Hindlimb muscle (tissue), 1 donor: ENCODE data around the gene MAEL. TPM values are rescaled to one million over a fixed set of nuclear protein-coding genes. Genes with fewer than 3 reads are reported as not detected.

Experiments used
- DNase-seq: peaks from one replicate; pipeline ENCODE4 v3.0.0-alpha.2; 2013
- polyA plus RNA-seq: library from polyadenylated mRNA; unstranded; fragments of 120-200 nt; gene quantifications from one replicate; pipeline ENCODE4 v1.2.1, GENCODE V29; 2013; ENCODE audit not compliant: insufficient read length

The MAEL gene
- polyA plus RNA-seq = 0.99 TPM

DNA sequence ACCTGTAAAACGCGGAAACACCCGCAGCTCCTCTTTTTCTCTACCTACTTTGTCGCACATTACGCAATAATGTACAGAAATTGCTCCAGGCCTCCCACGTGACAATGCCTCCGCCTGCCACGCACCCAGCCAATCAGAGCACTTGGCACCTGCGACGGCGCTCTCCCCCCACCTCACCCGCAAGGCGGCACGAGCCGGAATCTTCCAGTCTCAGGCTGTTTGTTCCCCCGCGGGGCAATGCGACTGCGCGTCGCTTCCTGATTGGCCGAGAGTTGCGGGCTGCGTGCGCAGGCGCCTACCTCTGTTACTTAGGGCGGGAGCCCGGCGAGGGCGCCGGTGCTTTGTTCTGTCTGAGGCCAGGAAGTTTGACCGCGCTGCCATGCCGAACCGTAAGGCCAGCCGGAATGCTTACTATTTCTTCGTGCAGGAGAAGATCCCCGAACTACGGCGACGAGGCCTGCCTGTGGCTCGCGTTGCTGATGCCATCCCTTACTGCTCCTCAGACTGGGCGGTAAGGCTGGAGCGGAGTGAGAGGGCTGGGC, at the start of gene MAEL:
Gene MAEL, plus strand, starts transcription at position 307 of the 542 bp plus-strand sequence. Its CDS starts 73 bp downstream, at position 380.
- DNase-seq = no peak

DNA sequence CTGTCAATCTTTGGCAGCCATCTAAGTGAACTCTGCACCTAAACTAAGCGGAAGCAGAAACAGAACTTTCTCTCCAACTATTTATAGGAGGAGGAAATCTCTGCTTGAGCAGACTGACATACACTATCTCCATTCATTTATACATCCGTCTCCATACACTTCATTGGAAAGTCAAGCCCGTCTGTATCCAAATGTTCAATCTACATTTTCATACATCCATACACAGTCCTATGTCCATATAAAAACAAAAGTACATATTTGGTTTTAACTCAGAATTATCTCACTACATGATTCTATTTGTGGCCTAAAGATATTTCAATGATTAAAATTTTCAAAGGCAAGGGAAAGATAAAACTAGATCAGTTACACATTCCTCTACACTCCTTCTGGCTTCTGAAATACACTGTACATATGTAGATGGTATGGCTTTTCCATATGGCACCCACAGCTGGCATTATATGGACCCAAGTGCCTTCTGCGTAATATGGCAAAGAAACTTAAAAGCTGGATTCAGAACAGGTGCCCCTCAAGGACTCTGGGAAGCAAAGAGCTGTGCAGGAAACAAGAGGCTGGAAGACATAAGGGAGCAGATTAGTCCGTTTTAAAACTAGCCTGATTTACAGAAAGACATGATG, 49.2 kb upstream of the MAEL start:
- no peak for DNase-seq

DNA sequence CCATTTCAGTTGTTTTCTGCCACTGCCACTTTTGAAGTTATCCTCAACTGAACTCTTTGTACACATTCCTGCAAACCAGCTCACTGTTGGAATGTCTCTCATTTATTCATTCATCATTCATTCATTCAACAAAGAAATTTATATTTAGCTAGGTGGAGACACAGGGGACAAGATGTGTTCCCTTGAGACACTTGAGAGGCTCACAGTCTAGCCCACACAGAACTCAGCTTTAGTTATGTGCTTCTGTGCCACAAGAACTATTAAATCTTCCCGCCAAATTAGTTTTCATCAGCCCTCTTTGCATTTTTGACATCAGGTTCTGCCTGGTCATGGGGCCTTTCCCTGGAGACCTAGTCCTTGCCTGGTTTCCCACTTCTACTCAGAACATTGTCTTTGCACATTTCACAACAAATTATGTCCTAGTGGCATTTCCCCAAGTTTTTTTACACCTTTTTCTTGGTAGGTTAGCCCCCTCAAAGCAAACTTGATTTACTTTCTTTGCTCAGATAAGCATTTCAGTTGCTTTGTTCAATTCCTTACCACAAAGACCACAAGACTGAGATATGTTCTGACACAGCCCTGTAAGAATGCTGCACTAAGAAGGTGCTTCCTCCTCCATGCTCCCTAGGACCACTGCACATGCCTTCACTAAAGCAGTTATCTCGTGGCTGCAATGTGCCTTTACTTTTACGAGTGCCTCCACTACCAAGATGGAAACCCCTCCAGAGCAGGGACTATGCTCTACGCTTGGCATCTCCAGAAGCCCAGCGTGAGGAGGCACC, 44.7 kb upstream of the MAEL start:
- DNase-seq = no peak

DNA sequence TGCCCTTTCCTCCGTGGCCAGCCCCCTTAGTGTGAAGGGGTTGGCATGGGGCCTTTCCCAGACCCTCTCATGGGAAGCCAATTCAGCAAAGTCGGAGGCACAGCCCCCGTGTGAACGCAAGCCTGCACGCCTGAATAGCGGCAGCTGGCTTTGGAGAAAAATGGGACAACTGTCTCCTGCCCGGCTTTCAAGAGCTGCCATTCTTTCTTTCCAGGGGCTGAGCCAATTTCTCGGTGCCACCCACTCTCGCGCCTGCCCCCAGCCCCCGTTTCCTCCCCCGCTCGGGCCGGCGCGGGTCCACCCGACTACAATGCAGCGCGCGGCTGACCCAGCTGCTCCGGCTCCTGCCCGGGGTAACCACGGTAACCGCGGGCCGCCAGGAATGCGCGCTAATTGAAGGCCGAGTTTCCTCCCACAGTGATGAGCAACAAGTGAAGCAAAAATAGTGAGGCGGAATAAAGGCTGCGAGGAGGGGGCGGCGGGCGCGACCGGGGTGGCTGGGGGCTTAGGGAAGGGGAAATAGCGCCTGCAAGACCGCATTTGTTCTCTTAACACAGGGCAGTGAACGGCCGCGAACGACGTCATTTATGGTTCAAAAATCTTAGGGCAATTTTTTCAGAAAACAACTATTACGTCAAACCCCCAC, 41.6 kb upstream of the MAEL start:
- DNase-seq = peak; percentile 48

DNA sequence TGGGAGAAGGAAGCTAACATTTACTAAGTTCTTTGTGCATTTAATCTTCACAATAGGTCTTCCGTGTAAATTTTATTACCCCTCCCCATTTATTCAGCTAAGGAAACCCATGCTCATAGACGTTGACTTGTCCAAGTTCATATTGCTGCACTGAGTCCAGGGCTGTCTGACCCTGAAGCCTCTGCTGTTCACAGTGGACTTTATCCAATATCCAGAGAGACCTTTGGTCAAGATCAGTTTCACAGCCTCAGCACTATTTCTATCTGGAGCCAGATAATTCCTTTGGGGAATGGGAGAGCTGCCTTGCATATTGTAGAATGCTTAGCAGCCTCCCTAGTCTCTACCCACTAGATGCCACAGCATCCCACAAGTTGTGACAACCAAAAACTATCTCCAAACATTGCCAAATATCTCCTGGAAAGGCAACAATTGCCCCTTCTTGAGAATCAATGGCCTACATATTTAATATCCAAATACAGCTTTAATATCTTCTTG, 40.2 kb upstream of the MAEL start:
- DNase-seq = no peak

DNA sequence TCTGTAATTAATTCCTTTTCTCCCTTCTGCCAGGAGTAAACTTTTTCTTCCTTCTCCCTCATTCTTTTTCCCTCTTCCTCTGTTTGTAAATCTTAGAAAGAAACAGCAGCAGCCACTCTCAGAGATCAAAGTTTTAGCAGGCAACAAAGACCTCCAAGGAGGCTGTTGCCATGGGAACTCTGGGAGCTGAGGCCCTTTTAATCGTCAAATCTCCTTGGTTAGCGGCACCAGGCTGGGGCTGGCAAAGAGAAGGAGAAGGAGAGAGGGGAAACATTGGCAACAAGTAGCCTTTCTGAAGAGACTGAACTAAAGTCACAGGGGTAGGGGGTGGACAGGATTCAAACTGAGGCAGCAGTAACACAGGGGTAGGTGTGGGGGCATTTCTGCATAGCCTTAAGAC, 38.9 kb upstream of the MAEL start:
- no peak for DNase-seq

DNA sequence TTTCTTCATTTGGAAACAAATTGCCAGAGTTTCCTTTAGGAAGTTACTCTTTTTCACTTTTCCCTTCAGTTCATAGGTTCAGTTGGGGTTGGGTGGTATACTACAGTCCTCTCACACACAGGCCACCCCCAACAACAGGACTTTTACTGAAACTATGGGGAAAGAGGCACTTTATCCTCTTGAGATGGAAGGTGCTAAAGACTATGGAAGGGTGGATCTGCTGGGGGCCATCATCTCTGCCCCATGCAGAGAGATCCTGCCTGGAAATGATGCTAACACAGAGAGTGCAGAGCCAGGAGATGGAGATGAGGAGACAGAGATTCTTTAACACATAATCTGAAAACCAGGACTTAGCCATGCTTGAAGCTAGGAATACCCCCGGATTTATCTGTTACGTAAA, 38.0 kb upstream of the MAEL start:
- DNase-seq = no peak

DNA sequence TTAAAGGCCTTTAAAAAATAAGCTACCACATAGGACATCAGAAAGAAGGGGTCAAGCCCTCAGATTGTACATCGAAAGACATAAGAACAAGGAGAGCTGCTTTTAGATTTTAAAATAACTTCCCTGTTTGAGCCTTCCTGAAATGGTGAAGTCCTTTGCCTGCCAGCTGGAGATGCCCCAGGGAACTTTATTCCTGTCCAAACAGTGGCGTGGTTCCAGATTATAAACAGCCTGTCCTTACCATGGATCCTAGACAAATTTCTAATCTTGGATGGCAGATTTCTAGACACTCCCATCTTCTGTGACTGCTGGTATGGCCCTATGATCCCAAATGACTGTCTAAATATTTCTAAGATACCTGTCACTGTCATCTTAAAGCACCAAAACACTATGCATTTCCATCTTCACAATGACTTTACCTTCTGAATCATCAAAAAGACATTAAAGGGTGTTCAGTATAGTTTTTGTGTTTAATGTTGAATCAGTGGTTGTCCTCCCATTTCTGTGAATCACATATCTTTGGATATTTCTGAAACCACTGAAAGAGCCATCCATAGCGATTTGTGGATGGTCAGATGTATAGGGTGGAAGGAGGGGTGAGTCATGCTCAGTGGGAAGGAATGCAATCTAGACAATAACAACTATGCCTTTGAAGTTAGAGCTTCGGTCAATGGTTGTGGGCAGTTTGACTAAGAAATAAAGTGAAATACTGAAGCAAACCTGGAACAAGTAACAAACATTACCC, 36.9 kb upstream of the MAEL start:
- DNase-seq = no peak

DNA sequence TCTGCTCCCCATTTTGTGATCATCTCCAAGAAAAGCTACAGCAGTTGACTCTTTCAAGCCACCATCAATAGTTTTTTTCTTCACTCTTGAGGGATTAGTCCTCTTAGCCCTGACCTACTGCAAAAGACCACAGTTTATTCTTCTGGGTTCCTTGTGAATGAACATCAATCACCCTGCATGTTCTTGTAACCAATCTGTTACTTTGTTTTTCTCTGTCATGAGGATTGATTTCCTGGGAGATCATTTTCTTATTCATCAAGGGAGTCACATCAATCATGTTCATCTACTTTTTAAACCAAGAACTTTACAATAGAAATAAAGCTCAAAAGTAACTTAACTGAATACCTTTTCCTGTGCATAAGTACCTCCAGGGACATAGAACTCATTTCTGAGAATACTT, 35.6 kb upstream of the MAEL start:
- DNase-seq = no peak

DNA sequence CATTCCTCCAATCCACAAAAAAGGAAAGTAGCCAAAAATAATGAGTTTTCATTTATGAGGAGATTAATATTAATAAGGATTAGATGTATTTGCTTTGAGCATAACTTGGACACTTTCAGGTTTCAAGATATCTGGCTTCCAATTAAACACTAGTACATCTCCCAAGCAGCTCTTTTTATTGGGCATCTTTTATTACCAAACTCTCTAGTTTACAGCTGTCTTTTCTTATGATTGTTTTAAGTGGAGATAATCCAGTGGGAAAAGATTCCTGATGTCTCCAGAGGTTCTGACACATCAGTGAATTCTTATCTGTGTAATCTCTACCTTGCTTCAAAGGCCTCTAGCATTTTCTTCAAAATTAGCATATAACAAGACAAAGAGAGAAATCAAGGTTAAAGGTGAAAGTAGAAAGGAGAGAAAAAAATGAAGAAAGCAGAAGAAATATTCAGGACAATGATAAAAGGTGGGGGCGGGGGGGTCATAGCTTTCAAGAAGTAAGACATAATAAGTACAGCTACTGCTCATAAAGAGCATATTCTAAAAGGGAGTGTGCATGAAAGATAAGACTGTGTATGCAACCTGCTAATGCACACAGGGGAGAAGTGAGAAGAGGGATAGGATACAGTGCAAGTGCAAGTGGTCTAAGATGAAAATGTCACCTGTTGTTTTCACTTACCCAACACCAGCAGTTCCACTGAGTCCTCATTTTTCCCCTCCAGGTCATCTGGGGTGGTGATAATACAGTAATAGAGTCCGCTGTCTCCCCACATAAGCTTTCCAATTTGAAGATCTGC, 32.8 kb upstream of the MAEL start:
- DNase-seq = no peak

DNA sequence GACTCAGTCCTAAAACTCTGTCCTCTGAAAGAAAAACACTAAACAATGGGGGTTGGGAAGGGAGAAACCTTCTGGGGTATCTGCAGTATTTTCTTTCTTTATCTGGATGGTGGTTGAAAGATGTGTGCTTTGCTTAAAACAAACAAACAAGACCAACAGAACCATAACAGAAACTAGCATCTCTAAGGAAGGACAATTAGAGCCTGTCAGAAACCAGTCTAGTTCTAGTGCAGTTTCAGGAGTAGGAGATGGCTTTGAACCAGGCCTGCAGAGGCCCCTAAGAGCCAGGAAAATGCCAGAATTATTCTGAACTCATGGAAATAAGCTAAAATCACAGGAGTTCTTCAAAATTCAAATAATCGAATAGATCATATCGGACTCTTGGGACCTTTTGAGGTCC, 32.2 kb upstream of the MAEL start:
- no peak for DNase-seq

DNA sequence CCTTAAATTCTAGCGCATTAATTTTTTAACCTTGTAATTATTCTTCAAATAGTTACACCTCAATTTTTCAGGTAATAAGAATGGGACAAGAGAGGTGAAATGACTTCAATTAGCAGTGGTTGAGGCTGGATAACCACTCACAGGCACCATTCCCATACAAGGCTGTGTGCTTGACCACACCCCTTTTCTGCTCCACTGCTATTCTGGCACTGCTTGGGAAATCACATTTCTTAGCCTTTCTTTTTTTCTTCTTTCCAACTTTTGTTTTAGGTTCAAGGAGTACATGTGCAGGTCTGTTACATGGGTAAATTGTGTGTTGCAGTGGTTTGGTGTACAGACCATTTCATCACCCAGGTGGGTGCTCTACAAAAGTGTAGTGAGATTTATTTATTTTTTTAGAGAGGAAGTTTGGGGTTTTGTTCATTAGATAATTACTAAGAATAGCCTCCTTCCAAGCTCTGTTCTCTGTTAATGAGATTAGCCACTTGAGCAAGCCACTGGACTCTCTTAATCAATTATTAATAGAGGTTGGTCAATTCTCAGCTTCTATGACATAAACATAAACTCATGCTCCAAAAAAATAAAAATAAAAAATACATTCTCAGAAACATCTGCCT, 28.1 kb upstream of the MAEL start:
- no peak for DNase-seq

DNA sequence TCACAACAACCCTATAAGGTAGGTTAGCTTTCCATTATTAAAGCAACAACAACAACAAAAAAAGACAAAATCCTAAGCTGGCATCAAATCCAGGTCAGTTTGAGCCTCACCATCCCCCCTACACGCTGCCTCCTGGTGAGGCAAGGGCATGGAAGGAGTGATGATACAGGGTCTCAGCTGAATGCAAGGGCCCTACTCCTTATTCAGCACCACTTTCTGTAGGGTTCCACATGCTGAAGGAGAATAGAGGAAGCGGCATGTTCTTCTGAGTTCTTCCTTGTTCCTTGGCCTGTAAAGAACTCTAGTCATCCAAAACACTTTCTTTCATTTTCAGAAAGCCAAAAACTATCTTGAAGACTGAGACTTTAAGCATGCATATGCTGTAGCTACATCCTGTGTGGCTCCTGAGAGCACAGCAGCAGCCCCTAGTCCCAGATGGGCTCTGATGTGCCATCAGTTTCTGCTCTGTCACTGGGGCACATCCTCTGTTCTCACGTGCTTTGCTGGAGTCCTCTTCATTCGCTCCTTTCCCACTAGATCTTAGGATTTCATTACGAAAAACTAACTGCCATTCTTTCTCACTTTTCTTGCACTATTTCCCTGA, 19.9 kb upstream of the MAEL start:
- no peak for DNase-seq

DNA sequence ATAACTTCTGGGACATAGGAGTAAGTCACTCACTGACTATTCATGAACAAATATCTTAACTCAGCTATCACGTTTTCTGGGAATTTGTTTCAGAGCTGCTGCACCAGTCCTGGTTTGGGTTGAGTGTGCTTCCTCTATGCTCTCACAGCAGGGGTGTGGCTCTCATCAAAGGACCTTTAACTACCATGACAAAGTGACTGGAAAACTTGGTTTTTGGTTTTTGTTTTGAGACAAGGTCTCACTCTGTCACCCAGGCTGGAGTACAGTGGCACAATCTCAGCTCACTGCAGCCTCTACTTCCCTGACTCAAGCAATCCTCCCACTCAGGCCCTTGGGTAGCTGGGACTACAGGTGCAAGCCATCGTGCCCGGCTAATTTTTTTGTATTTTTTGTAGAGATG, 17.8 kb upstream of the MAEL start:
- no peak for DNase-seq

DNA sequence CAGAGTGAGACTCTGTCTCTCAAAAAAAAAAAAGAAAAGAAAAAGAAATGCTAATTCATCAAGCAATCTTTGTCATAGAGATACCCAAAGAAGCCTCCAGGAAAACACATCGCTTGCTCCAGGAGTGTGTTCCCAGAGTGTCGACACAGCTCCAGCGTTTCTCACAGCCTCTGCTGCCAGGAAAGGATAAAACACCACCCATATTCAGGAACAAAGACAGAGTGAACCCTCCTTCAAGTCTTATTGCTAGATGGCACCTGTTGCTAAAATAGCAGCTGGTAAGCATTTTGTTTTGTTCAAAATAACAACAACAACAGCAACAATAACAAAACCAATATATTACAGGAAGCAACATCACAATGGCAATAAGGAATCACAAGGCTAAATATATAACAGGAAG, 16.9 kb upstream of the MAEL start:
- no peak for DNase-seq

DNA sequence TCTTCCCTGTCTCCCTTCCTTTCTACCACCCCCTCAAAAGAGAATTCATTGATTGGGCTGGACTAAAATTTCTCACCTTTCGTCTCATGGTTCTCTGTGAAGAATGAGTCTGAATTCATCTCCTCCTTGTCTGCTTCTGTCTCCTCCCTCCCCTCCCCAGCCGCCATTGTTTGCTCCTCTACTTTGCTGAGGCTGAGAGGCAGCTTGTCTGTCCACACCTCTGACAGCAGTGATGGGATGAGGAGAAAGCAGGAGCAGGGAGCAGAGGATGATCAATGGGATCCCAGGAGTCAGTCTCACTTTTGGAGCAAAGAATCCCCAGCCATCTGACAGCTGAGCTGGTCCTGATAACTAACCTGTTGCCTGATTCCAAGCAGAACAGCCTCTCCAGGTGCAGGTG, 16.3 kb upstream of the MAEL start:
- DNase-seq = no peak

DNA sequence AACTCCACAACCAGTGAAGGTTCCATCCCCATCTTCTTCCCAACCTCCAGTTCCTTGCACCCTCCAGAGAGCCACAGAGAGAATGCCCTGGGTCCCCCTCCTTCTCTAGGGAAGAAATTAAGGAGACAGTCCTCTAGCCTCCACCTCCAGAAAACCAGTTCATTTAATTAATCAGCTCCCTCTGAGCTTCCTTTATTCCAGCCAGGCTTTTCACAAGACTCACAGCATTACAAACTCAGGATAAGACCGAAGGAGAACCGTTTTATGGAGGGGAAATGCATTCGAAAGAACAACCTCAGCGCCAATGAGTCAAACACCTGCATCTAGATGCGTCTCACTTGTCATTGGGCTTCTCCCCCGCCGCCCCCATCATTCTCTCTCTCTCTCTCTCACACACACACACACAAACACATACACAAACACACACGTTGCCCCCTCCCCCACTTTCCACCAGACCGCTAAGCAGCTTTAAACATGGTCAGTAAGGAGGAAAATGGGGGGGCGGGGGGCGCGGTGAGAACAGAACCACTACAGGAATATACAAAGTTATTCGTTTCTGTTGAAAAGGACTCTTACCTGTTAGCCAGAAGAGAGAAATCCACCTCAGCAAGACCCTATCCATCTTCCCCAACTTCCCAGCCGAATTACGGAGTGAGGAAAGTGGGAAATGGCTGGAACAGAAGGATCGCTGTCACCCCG, 14.3 kb upstream of the MAEL start:
- DNase-seq = no peak

DNA sequence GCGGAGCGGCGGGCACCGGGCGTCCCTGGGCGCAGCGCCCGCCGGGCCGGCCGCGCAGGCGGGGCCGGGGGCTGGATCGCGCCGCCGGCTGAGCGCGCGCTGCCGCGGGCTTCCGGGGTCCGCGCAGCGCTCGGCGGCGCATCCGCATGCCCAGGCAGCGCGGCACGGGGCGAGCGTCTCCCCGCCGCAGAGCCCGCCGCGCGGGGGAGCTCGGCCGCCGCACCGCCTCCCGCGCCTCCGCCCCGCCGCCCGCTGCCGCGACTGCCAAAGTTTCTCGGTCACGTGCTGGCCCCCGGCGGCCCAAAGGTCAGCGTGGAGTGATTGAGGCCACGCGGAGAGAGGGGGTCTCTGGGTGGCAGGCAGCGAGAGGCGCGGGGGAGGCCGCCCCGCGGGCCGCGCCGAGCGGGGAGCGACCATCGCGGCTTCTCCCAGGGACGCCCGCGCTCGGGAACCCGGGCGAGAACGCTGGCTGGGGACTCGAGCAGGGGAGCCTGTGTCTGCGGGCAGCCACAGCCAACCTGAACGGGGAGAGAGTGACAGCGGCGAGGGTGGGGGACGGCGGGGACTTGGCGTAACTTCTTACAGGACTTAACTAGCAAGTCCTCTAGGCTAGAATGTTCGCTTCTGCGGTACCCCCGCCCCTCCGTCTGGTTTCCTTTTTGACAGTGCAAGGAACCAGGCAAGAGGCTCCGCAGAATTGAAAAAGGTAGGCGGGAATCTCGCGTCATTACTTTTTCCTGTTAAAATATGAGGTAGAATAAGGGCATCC, 13.5 kb upstream of the MAEL start, which contains the start of gene ILDR2:
Gene ILDR2, minus strand, starts transcription at position 180 of the 769 bp plus-strand sequence. CDS start 272 bp downstream, outside the sequence.
- peak; percentile 28 for DNase-seq

DNA sequence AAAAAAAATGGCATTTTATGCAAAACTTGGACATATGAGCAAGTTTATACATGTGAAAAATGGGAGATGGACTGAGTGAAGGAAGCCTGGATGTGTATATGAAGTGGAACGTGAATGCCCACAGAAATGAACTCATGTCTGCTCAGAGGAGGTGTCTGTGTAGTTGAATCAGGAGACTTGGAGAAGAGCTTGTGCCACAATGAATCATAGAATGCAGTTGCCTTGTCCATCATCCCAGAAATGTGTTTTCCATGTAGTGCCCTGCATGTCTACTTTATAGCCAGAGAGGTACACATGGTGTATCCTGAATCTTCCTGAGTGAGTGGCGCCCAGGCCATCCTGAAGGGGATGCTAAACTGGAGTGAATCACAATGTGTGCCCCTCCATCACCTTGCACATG, 11.1 kb upstream of the MAEL start:
- no peak for DNase-seq
